Fibroblast of lung (primary cell): ENCODE measurements around the gene PSMD9. TPM values are rescaled to one million over a fixed set of nuclear protein-coding genes. Genes with fewer than 3 reads are reported as not detected.

ENCODE experiments used
- DNase-seq, 2 donors: peaks; one replicate each; pipeline versions ENCODE4 v3.0.0 to v3.0.0-alpha.2; 2010; ENCODE audit warnings: low read depth in 2 of 2
- H2AFZ ChIP-seq: 2 replicates; pipeline ENCODE4 v1.5.1; 2012; ENCODE audit warnings: low read length, control low read depth, inconsistent platforms
- H3K27ac ChIP-seq: 2 replicates; pipeline ENCODE4 v1.5.1; 2011; ENCODE audit warnings: low read length, control low read depth; ENCODE audit not compliant: insufficient read depth
- H3K27me3 ChIP-seq: 2 replicates; pipeline ENCODE4 v1.5.1; 2011; ENCODE audit warnings: mild to moderate bottlenecking, low read length; ENCODE audit not compliant: control insufficient read depth, insufficient read depth
- H3K36me3 ChIP-seq: 2 replicates; pipeline ENCODE4 v1.5.1; 2011; ENCODE audit warnings: low read length; ENCODE audit not compliant: control insufficient read depth, insufficient read depth
- H3K4me1 ChIP-seq: 2 replicates; pipeline ENCODE4 v1.5.1; 2011; ENCODE audit warnings: low read length; ENCODE audit not compliant: control insufficient read depth, insufficient read depth; ENCODE audit errors: extremely low read depth
- H3K4me2 ChIP-seq: 2 replicates; pipeline ENCODE4 v1.5.1; 2011; ENCODE audit warnings: low read length, control low read depth; ENCODE audit not compliant: insufficient read depth; ENCODE audit errors: extremely low read depth
- H3K4me3 ChIP-seq, 4 experiments: fragments of 200-600 bp in 1 of 4; sonication (generic) in 1 of 4; replicated peaks in 1 of 4; 2 replicates each; pipeline ENCODE4 v1.5.1; 2011 to 2016; ENCODE audit warnings: low read length in 4 of 4, low read depth in 3 of 4, mild to moderate bottlenecking in 3 of 4, control low read depth in 2 of 4, inconsistent platforms in 1 of 4, mixed read lengths in 1 of 4; ENCODE audit not compliant: insufficient read depth in 1 of 4; ENCODE audit errors: control extremely low read depth in 1 of 4
- H3K79me2 ChIP-seq: 2 replicates; pipeline ENCODE4 v1.5.1; 2012; ENCODE audit warnings: mild to moderate bottlenecking, low read length, inconsistent platforms; ENCODE audit not compliant: control insufficient read depth, insufficient read depth
- H3K9ac ChIP-seq: 2 replicates; pipeline ENCODE4 v1.5.1; 2011; ENCODE audit warnings: mild to moderate bottlenecking, low read length, control low read depth; ENCODE audit not compliant: insufficient read depth
- H3K9me3 ChIP-seq: 2 replicates; pipeline ENCODE4 v1.5.1; 2012; ENCODE audit warnings: low read depth, low read length; ENCODE audit not compliant: control insufficient read depth, insufficient read depth
- H4K20me1 ChIP-seq: 2 replicates; pipeline ENCODE4 v1.5.1; 2011; ENCODE audit warnings: low read length; ENCODE audit not compliant: control insufficient read depth, insufficient read depth; ENCODE audit errors: extremely low read depth
- CTCF ChIP-seq, 2 donors: IDR thresholded peaks in 1 of 2; conservative IDR thresholded peaks in 1 of 2; 1 replicate in 1 of 2; 2 replicates in 1 of 2; pipeline ENCODE4 v1.5.1; 2011 to 2012; ENCODE audit warnings: low read length in 2 of 2, control low read depth in 1 of 2, inconsistent platforms in 1 of 2, low read depth in 1 of 2, mild to moderate bottlenecking in 1 of 2
- EZH2 ChIP-seq: IDR thresholded peaks from 2 replicates; pipeline ENCODE4 v1.5.1; 2012; ENCODE audit warnings: low read length, control low read depth, mild to moderate bottlenecking; ENCODE audit errors: missing control alignments
- polyA plus RNA-seq, 2 donors: library from polyadenylated mRNA; depleted of rRNA in 1 of 2; stranded (reverse) in 1 of 2; unstranded in 1 of 2; fragments of >200 nt; gene quantifications; 2 replicates each; pipeline ENCODE4 v1.2.1, GENCODE V29; 2011 to 2012; ENCODE audit warnings: missing spikeins in 1 of 2
- total RNA-seq: library from RNA; depleted of rRNA; stranded (reverse); fragments of >200 nt; gene quantifications from 2 replicates; pipeline ENCODE4 v1.2.1, GENCODE V29; 2014

PSMD9 gene
- total and polyA plus RNA-seq, 2 donors (not counting 1 experiment from before 2014, with no cell fraction given) = 73.5 to 77.7 TPM

GRCh38 chr12:121943926-121944325 lies 55.3 kb downstream of the PSMD9 start:
- no peak for DNase-seq
- no peak overlapping the region for H3K4me2 ChIP-seq
- H3K27ac ChIP-seq = no peak overlapping the region
- H3K4me1 ChIP-seq = no peaks in the 10 kb centered on the region
- H3K4me3 ChIP-seq = no peak overlapping the region
- H3K9ac ChIP-seq = no peak overlapping the region
- no peaks in the 10 kb centered on the region for H3K9me3 ChIP-seq
- TF ChIP-seq EZH2 = no peak
- TF ChIP-seq CTCF (conservative IDR thresholded peaks at IDR 0.05 in 1 of 2, IDR thresholded peaks at IDR 0.05 in 1 of 2; ENCODE audit: low read depth in 1 of 2, low read length in 2 of 2) = no peak
- no peaks in the 10 kb centered on the region for H3K27me3 ChIP-seq
- no peak overlapping the region for H2AFZ ChIP-seq
- no peaks in the 10 kb centered on the region for H3K79me2 ChIP-seq
- H3K36me3 ChIP-seq = no peaks in the 10 kb centered on the region
- H4K20me1 ChIP-seq = no peaks in the 10 kb centered on the region

GRCh38 chr12:121946313-121947025 lies 57.9 kb downstream of the PSMD9 start:
- H4K20me1 ChIP-seq = no peaks in the 10 kb centered on the region
- H3K27ac ChIP-seq = no peak overlapping the region
- no peaks in the 10 kb centered on the region for H3K4me1 ChIP-seq
- H3K4me3 ChIP-seq = no peak overlapping the region
- no peaks in the 10 kb centered on the region for H3K27me3 ChIP-seq
- H3K9me3 ChIP-seq = no peaks in the 10 kb centered on the region
- no peaks in the 10 kb centered on the region for H3K36me3 ChIP-seq
- no peak for DNase-seq
- no peaks in the 10 kb centered on the region for H3K79me2 ChIP-seq
- H2AFZ ChIP-seq = no peak overlapping the region
- no peak overlapping the region for H3K9ac ChIP-seq
- H3K4me2 ChIP-seq = no peak overlapping the region
- TF ChIP-seq EZH2 (no peak), CTCF (conservative IDR thresholded peaks at IDR 0.05 in 1 of 2, IDR thresholded peaks at IDR 0.05 in 1 of 2; ENCODE audit: low read depth in 1 of 2, low read length in 2 of 2) (no peak)

- H3K27ac ChIP-seq = no peak overlapping the region
- no peak overlapping the region for H2AFZ ChIP-seq
- peak; percentile 11 to 54 for DNase-seq
- TF ChIP-seq EZH2 (no peak), CTCF (conservative IDR thresholded peaks at IDR 0.05 in 1 of 2, IDR thresholded peaks at IDR 0.05 in 1 of 2; ENCODE audit: low read depth in 1 of 2, low read length in 2 of 2) (no peak)
- H3K4me2 ChIP-seq = no peak overlapping the region
- no peaks in the 10 kb centered on the region for H3K27me3 ChIP-seq
- H3K9me3 ChIP-seq = no peaks in the 10 kb centered on the region
- H3K36me3 ChIP-seq = no peaks in the 10 kb centered on the region
- no peaks in the 10 kb centered on the region for H3K79me2 ChIP-seq
- H3K9ac ChIP-seq = no peak overlapping the region
- no peaks in the 10 kb centered on the region for H3K4me1 ChIP-seq
- H4K20me1 ChIP-seq = no peaks in the 10 kb centered on the region
- H3K4me3 ChIP-seq = no peak overlapping the region
Measured at GRCh38 chr12:121947981-121948380, 59.4 kb downstream of the PSMD9 start.
